ENCODE data around the gene MRC1.

The MRC1 gene

GRCh38 chr10:17958049-17958448 lies 148.9 kb downstream of the MRC1 start:
- Mint-ChIP-seq H3K27me3 (ENCODE audit: low read depth) (peaks cover 4% of the 10 kb centered on the region), H3K4me3 (no peak overlapping the region), H3K9me3 (no peaks in the 10 kb centered on the region), H3K4me1 (no peaks in the 10 kb centered on the region), H3K27ac (no peak overlapping the region), H3K36me3 (ENCODE audit: low read depth) (no peaks in the 10 kb centered on the region)
- no peak for TF ChIP-seq CTCF (IDR thresholded peaks at IDR 0.05; ENCODE audit: unreplicated experiment in 3 of 3)

- Mint-ChIP-seq H3K9me3 (no peaks in the 10 kb centered on the region), H3K27me3 (ENCODE audit: low read depth) (peaks cover 4% of the 10 kb centered on the region), H3K27ac (no peak overlapping the region), H3K4me3 (no peak overlapping the region), H3K4me1 (no peaks in the 10 kb centered on the region), H3K36me3 (ENCODE audit: low read depth) (no peaks in the 10 kb centered on the region)
- no peak for TF ChIP-seq CTCF (IDR thresholded peaks at IDR 0.05; ENCODE audit: unreplicated experiment in 3 of 3)
Observed at GRCh38 chr10:17959870-17960269, 150.7 kb downstream of the MRC1 start.

Measured in nephron (organoid).